ENCODE data around the gene RARRES1. TPM values are rescaled to one million over a fixed set of nuclear protein-coding genes. Genes with fewer than 3 reads are reported as not detected.
"Not testable (repeated sequence)": the region's sequence is repeated elsewhere in the genome, so short reads cannot be mapped to it uniquely, and the experiment has no call there.

Gene RARRES1
- total RNA-seq, 1 experiment from 2014 or later = 1,195 TPM

DNA sequence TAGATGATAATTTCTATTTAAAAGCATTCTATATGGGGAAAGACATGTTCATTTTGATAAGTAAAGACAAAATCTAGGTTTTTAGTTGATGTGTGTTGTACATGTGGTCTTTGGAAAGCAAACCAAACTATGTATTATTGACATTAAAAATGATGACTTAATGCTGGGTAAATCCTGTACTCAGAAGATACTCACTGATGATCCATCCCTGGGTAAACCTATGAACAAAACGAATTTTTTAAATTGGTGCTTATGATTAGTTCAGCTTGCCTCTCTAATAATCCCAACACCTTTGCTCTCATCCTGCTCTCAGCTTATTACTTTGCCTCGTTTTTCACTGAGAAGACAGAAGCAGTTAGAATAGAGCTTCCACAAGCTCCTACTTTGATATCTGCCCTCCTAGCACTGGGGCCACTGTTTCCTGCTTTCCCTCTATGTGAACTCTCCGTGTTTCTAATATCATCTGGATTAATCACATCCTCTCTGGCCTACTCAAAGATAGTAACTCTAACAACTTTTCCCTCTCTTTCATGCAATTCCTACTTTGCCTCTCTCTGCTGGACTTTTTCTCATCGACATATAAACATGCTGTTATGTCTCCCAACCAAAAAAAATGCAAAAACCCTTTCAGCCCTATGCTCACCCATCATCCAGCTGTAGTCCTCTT lies 29.3 kb downstream of the RARRES1 start:
- CTCF ChIA-PET = interaction anchor here (1.1 kb wide), 1 partner anchor 10 kb away, joined by 3 read pairs; no protein-coding TSS in a partner anchor
- peaks cover 12% of the 10 kb centered on the region for H3K4me1 Mint-ChIP-seq (ENCODE audit: low read depth, unreplicated experiment)

DNA sequence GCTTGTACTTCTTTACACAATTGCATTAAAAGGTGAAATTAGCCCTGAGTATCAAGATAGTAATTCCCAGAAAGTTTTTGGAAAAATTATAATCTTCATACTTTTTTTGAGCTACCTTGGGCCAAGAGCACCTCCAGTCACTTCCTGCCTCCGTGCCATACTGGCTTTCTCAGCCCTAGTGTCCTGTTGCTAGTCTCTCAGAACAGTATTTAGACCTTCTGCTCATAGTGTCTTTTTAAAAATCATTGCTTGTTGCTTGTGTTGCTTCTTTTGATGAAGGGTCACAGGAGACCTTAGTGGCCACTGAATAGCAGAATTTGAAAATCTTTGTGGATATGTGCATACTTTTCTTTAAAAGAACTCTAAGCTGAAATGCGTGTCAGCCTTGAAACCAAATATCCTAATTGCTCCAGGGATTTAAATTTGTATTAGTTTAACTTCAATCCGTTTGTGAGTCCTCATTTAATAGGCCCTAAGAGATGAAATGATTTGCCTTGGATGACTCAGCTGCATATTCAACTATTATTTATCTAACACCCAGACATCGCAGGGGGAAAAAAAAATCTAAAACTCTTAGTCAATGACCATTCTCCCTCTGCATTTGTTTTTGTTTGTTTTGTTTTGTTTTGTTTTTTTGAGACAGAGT lies 30.7 kb downstream of the RARRES1 start:
- no TSS peak for BruUV-seq (replicated peaks)
- H3K9me3 Mint-ChIP-seq (ENCODE audit: low read depth, unreplicated experiment) = no peaks in the 10 kb centered on the region
- H3K36me3 Mint-ChIP-seq (ENCODE audit: insufficient read depth, unreplicated experiment) = peaks cover 88% of the 10 kb centered on the region
- no peaks in the 10 kb centered on the region for H3K27me3 Mint-ChIP-seq (ENCODE audit: unreplicated experiment)
- no peak overlapping the region for H3K4me3 Mint-ChIP-seq (ENCODE audit: low read depth, unreplicated experiment)
- TF ChIP-seq, protein P1, sequence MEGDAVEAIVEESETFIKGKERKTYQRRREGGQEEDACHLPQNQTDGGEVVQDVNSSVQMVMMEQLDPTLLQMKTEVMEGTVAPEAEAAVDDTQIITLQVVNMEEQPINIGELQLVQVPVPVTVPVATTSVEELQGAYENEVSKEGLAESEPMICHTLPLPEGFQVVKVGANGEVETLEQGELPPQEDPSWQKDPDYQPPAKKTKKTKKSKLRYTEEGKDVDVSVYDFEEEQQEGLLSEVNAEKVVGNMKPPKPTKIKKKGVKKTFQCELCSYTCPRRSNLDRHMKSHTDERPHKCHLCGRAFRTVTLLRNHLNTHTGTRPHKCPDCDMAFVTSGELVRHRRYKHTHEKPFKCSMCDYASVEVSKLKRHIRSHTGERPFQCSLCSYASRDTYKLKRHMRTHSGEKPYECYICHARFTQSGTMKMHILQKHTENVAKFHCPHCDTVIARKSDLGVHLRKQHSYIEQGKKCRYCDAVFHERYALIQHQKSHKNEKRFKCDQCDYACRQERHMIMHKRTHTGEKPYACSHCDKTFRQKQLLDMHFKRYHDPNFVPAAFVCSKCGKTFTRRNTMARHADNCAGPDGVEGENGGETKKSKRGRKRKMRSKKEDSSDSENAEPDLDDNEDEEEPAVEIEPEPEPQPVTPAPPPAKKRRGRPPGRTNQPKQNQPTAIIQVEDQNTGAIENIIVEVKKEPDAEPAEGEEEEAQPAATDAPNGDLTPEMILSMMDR (IDR thresholded peaks at IDR 0.05; ENCODE audit: unreplicated experiment) = no peak
- no peak for DNase-seq
- intact Hi-C loops (cut with micrococcal nuclease; ENCODE audit: unreplicated experiment) = no loop called here
- CTCF ChIA-PET = interaction anchor here (0.7 to 1.1 kb wide), 2 partner anchors 15 to 88 kb away, joined by 3 to 4 read pairs; no protein-coding TSS in a partner anchor
- H3K4me1 Mint-ChIP-seq (ENCODE audit: low read depth, unreplicated experiment) = peaks cover 12% of the 10 kb centered on the region
- H3K27ac Mint-ChIP-seq (ENCODE audit: unreplicated experiment) = peak overlapping the region; percentile 14

More for the DNA sequence above, 29.3 kb downstream of the RARRES1 start:
- TF ChIP-seq, protein P1 (IDR thresholded peaks at IDR 0.05; ENCODE audit: unreplicated experiment) = no peak
- Mint-ChIP-seq H3K9me3 (ENCODE audit: low read depth, unreplicated experiment) (no peaks in the 10 kb centered on the region), H3K27me3 (ENCODE audit: unreplicated experiment) (no peaks in the 10 kb centered on the region), H3K27ac (ENCODE audit: unreplicated experiment) (peak overlapping the region; percentile 8), H3K36me3 (ENCODE audit: insufficient read depth, unreplicated experiment) (peaks cover 91% of the 10 kb centered on the region), H3K4me3 (ENCODE audit: low read depth, unreplicated experiment) (no peak overlapping the region)
- no peak for DNase-seq
- intact Hi-C loops (cut with micrococcal nuclease; ENCODE audit: unreplicated experiment) = no loop called here
- BruUV-seq (replicated peaks) = no TSS peak

DNA sequence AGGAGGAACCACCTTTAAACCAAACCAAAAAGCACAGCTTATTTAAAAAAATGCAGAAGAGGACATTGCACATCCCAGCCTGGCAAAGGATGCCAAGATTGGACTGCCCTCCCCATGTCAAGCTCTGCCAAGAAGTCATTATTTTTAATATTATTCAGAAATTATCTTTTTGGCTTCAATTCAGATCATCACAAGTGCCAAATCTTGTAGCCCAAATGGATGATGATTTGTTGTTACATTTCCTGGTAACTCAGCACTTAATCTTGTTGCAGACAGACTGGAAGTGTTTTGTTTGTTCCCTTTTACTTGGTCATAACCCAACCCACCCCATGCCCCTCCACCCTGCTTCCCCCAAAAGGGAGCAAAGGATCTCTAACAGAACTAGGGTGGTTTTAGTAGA lies 31.7 kb downstream of the RARRES1 start:
- H3K27ac Mint-ChIP-seq (ENCODE audit: unreplicated experiment) = peak overlapping the region; percentile 14
- H3K27me3 Mint-ChIP-seq (ENCODE audit: unreplicated experiment) = no peaks in the 10 kb centered on the region
- peaks cover 12% of the 10 kb centered on the region for H3K4me1 Mint-ChIP-seq (ENCODE audit: low read depth, unreplicated experiment)
- H3K4me3 Mint-ChIP-seq (ENCODE audit: low read depth, unreplicated experiment) = no peak overlapping the region
- CTCF ChIA-PET = interaction anchor here (0.7 kb wide), 1 partner anchor 29 kb away, joined by 3 read pairs; no protein-coding TSS in a partner anchor
- intact Hi-C loops (cut with micrococcal nuclease; ENCODE audit: unreplicated experiment) = no loop called here
- DNase-seq = no peak
- peaks cover 83% of the 10 kb centered on the region for H3K36me3 Mint-ChIP-seq (ENCODE audit: insufficient read depth, unreplicated experiment)
- TF ChIP-seq, protein P1 (IDR thresholded peaks at IDR 0.05; ENCODE audit: unreplicated experiment) = no peak
- BruUV-seq (replicated peaks) = no TSS peak
- no peaks in the 10 kb centered on the region for H3K9me3 Mint-ChIP-seq (ENCODE audit: low read depth, unreplicated experiment)

DNA sequence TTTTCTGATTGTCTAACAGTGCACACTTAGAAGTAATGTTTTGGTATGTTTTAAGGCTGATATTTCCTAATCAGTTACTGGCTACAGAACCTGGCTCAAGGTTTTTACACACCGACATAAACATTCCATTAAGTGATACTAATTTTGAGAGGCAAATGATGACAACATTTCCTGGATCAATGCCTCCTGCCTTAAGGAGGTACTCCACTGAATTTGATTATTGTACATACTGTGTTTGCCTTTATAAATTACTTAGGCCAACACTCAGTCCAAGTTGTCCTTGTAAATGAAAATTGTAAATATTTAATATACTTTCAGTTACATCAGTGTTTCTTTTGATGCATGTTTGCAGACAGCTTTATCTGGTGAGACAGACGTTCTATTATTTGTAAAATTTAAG lies 35.6 kb downstream of the RARRES1 start:
- no peaks in the 10 kb centered on the region for H3K4me1 Mint-ChIP-seq (ENCODE audit: low read depth, unreplicated experiment)
- TF ChIP-seq, protein P1 (IDR thresholded peaks at IDR 0.05; ENCODE audit: unreplicated experiment) = no peak
- intact Hi-C loops (cut with micrococcal nuclease; ENCODE audit: unreplicated experiment) = no loop called here
- no peak overlapping the region for H3K27ac Mint-ChIP-seq (ENCODE audit: unreplicated experiment)
- CTCF ChIA-PET = interaction anchor here (0.6 kb wide), 1 partner anchor 587 kb away, joined by 4 read pairs; the partner anchor contains the start of gene RSRC1
- no peaks in the 10 kb centered on the region for H3K27me3 Mint-ChIP-seq (ENCODE audit: unreplicated experiment)
- no peak overlapping the region for H3K4me3 Mint-ChIP-seq (ENCODE audit: low read depth, unreplicated experiment)
- no peaks in the 10 kb centered on the region for H3K9me3 Mint-ChIP-seq (ENCODE audit: low read depth, unreplicated experiment)
- H3K36me3 Mint-ChIP-seq (ENCODE audit: insufficient read depth, unreplicated experiment) = peaks cover 76% of the 10 kb centered on the region
- no peak for DNase-seq
- BruUV-seq (replicated peaks) = no TSS peak

DNA sequence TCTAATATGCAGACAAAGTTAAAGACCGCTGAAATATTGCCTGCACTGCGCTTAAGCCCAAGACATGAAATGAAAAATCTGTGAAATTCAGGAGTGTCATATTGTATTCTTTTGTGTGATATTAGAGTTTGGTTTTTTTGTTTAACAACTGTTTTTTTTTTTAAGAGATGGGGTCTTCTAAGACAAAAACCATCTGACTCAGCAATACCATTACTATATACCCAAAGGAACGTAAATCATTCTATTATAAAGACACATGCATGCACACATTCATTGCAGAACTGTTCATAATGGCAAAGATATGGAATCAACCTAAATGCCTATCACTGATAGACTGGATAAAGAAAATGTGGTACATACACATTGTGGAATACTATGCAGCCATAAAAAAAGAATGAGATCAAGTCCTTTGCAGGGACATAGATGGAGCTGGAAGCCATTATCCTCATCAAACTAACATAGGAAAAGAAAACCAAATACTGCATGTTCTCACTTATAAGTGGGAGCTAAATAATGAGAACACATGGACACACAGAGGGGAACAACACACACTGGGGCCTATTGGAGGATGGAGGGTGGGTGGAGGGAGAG lies 38.3 kb downstream of the RARRES1 start:
- CTCF ChIA-PET = interaction anchor here (0.7 to 1.0 kb wide), 2 partner anchors 15 to 30 kb away, joined by 3 read pairs; no protein-coding TSS in a partner anchor
- intact Hi-C loops (cut with micrococcal nuclease; ENCODE audit: unreplicated experiment); H3K4me3 Mint-ChIP-seq (ENCODE audit: low read depth, unreplicated experiment); BruUV-seq (replicated peaks); DNase-seq; H3K27me3 Mint-ChIP-seq (ENCODE audit: unreplicated experiment); H3K9me3 Mint-ChIP-seq (ENCODE audit: low read depth, unreplicated experiment); H3K4me1 Mint-ChIP-seq (ENCODE audit: low read depth, unreplicated experiment): not testable (repeated sequence)
- Mint-ChIP-seq H3K36me3 (ENCODE audit: insufficient read depth, unreplicated experiment) (peaks cover 80% of the 10 kb centered on the region), H3K27ac (ENCODE audit: unreplicated experiment) (peak overlapping the region; percentile 3)

Measured in Calu3 (cell line).